ENCODE data around the gene SERPINB8.

- no peak for TF ChIP-seq ZFX (IDR thresholded peaks at IDR 0.05)
- TF ChIP-seq CTCF (conservative IDR thresholded peaks at IDR 0.05) = no peak
Measured at GRCh38 chr18:64011513-64011912, 41.6 kb downstream of the SERPINB8 start.
